EH (cell line): ENCODE results near the gene RMDN2.
A peak's percentile ranks its signal among the peaks of the same experiment; 100 is the strongest.
"Not testable (repeated sequence)": the region's sequence is repeated elsewhere in the genome, so short reads cannot be mapped to it uniquely, and the experiment has no call there.

Experiments used
- DNase-seq: peaks from one replicate; pipeline ENCODE4 v3.0.0-alpha.2; 2015; ENCODE audit warnings: low read depth

RMDN2 gene

DNA sequence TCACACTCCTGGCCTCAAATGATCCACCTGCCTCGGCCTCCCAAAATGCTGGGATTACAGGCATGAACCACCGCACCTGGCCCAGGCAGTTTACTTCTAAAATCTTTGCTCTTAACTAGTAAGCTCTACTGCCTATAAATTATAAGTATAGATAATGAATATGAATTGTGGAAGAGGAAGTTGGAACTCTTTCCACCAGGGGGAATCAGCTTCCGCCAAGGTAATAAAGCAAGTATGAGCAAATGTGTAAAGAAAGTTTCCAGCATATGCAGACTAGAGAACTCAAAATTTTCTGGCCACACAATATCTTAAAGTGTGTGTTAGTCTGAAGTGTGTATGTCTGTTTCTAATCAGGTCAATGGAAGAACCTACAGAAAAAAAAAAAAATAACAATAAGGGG is 68.1 kb downstream of the RMDN2 start:
- DNase-seq = no peak

DNA sequence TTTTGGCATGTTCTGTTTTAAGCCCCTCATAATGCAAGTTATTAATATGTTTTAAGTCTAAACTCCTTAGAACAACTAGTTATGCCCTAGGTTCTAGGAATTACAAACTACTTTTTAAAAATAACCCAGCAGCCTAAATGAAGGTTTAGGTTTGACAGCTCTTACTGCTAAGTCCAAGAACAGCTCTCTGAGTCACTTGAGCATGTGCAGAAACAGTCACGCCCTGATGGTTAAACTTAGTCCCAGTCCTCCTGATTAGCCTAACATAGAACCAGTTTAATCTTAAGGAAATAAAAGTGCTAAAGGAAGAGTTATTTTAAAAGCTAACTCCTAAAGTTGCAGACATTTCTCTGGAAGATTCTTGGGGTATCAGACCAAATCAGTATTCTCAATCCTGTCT is 72.5 kb downstream of the RMDN2 start:
- DNase-seq = no peak

DNA sequence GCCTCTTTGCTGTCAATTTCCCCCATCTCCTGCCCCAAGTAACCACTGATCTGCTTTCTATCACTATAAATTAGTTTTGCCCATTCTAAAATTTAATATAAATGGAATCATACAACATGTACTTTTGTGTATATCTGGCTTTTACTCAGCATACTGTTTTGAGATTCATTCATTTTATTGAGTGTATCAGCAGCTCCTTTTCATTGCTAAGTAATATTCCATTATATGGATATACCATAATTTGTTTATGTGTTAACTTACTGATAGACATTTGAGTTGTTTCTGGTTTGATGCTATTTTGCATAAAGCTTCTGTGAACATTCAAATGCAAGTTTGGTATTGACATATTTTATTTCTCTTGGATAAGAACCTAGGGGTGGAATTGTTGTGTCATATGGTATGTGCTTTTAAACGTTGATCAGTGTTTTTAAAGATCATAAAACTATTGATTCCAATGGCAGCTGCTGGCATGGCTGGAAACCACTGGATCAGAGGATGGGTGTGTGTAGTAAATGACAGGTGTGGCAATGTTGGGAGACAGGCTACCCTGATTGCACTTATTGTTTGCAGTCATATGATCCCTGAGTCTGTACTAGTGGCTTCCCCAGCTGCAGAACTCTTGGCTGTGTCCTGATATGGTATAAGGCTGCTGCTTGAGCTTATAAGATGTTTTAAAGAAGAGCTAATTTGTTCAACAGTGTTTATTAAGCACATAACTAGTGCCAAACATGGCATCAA is 75.6 kb downstream of the RMDN2 start:
- no peak for DNase-seq

DNA sequence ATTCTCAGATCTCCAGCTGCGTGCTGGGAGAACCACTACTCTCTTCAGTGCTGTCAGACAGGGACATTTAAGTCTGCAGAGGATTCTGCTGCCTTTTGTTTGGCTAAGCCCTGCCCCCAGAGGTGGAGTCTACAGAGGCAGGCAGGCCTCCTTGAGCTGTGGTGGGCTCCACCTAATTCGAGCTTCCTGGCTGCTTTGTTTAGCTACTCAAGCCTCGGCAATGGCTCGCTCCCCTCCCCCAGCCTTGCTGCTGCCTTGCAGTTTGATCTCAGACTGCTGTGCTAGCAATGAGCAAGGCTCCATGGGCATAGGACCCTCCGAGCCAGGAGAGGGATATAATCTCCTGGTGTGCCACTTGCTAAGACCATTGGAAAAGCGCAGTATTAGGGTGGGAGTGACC is 85.1 kb downstream of the RMDN2 start:
- DNase-seq = not testable (repeated sequence)

DNA sequence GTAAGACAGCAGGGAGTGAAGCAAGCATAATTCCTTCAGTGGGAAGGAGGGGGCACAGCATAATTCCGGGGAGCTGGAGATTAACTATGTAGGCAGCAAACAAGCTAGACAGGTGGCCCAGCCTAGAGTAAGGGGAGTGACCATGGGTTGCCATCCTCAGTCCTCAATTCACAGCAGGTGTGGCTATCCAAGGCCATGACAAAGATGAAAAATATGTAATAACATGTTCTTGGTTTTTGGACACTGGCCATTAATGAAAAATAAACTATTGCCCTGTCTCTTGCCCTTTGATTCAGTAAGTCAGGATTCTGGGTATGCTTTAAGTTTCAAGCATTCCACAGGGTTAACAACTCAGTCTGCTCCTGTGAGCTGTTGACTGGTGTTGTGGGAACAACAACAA is 85.9 kb downstream of the RMDN2 start:
- no peak for DNase-seq

DNA sequence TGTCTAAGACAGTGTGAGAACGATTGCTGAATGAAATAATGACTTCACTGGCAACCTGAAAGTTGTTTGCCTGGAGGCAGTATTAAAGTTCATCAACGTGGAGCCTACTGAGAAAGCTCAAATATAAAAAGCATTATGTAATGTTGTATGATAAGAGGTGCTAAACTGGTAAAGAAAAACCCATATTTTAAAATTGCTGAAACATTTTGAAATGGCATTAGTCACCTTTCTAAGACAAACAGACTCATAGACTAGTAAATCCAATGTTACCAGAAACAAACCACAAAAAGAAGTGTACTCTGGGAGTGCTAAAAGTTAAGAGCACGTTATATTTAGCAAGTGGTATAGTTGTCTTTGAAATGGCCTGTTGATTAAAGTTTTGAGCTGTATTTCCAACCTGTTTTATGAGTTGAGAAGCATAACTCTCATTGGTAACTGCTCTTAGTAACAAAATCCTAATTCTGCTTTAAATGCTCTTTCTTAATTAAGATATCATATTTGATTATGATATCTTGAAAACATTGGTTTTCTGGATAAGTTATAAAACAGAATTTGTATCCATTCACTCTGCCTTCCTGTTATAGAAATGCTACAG is 88.2 kb downstream of the RMDN2 start:
- DNase-seq = peak; percentile 39

DNA sequence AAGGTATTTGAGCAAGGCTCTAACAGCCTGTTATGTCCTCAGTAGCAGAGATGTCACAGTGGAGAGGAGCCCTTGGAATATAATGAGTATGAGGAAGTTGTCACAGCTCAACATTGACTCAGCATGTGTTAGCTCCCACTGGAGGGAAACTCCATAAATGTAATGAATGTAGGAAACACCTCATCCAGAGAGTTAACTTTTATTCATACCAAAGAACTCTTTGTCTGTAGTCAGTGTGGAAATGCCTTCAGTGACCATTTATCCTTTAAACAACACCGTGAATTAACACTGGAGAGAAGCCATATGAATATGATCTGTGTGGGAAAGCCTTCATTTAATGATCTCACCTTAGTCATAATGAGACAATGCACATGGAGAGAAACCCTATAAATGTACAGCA is 91.1 kb downstream of the RMDN2 start:
- peak; percentile 44 for DNase-seq

DNA sequence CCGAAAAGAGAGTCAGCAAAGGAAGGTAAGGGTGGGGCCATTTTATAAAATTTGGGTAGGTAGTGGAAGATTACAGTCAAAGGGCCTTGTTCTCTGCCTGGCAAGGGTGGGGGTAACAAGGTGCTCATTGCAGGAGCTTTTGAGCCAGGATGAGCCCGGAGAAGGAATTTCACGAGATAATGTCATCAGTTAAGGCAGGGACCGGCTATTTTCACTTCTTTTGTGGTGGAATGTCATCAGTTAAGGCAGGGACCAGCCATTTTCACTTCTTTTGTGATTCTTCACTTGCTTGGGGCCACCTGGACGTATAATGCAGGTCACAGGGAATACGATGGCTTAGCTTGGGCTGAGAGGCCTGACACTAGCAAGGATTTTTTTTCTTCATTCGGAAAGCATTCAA is 92.7 kb downstream of the RMDN2 start:
- no peak for DNase-seq

DNA sequence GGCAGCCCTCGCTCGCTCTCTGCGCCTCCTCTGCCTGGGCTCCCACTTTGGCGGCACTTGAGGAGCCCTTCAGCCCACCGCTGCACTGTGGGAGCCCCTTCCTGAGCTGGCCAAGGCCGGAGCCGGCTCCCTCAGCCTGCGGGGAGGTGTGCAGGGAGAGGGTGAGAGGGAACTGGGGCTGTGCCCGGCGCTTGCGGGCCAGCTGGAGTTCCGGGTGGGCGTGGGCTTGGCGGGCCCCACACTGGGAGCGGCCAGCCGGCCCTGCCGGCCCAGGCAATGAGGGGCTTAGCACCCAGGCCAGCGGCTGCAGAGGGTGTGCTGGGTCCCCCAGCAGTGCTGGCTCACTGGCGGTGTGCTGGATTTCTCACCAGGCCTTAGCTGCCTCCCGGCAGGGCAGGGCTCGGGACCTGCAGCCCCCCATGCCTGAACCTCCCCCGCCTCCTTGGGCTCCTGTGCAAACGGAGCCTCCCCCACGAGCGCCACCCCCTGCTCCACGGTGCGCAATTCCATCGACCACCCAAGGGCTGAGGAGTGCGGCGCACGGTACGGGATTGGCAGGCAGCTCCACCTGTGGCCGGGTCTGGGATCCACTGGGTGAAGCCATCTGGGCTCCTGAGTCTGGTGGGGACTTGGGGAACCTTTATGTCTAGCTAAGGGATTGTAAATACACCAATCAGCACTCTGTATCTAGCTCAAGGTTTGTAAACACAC is 95.4 kb downstream of the RMDN2 start:
- DNase-seq = not testable (repeated sequence)

DNA sequence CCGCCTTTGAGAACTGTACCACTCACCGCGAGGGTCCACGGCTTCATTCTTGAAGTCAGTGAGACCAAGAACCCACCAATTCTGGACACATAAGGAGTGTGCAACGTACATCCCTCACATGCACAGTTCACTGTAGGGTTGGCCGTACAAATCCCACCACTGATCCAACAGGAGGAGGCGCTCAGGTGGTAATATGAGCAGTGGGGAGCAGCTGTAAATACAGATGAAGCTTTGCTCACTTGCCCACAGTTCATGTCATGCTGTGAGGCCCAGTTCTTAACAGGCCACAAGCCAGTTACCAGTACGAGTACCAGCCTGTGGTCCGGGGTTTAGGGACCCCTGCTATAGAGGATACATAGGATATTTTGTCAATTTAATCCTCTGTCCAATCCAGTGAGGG is 96.5 kb downstream of the RMDN2 start:
- DNase-seq = no peak

DNA sequence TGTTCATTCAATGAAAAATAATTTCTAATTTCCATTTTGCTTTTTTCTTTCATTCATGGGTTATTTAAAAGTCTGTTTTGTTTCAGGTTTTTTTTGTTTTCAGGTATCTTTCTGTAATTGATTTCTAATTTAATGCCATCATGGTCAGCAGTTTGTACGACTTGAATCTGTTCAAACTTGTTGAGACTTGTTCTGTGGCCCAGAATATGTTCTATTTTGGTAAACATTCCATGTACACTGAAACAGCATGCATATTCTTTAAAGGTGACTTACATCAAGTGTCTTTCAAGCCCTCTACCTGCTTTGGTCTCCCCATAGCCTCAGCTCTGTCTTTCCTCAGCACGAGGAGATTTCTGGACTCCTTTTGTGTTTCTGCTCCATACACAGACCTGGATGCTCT is 101.8 kb downstream of the RMDN2 start:
- DNase-seq = no peak

DNA sequence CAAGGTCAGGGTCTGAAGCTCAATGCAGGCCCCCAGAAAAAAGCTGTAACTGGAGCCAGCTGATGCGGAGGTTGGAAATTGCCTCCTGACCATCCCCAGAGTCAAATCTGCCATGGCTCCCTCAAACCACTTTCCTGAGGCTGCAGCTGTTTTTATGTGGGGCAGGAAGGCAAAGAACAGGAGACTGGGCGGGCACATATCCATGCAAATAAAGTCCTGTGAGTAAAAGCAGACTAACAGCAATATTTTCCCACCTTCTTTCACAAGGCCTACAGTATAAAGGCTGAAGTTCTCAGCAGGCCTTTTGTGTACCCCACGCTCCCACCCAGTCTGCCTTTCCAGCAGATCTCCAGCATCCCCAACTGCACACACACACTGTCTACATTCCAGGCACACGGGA is 103.7 kb downstream of the RMDN2 start:
- no peak for DNase-seq

DNA sequence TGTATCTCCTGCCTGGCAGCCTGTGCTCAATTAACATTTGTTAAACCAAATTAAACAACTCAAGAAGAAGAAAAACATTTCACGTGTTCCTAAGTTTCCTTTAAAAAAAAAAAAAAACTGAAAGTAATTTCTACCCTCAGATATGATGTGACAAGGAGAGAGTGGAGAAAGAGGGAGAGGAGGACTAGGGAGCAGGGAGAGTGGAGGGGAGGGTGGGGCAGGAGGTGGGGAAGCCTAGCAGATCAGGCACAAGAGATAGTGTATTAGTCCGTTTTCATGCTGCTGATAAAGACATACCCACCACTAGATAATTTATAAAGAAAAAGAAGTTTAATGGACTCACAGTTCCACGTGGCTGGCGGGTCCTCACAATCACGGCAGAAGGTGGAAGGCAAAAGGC is 104.4 kb downstream of the RMDN2 start:
- no peak for DNase-seq

DNA sequence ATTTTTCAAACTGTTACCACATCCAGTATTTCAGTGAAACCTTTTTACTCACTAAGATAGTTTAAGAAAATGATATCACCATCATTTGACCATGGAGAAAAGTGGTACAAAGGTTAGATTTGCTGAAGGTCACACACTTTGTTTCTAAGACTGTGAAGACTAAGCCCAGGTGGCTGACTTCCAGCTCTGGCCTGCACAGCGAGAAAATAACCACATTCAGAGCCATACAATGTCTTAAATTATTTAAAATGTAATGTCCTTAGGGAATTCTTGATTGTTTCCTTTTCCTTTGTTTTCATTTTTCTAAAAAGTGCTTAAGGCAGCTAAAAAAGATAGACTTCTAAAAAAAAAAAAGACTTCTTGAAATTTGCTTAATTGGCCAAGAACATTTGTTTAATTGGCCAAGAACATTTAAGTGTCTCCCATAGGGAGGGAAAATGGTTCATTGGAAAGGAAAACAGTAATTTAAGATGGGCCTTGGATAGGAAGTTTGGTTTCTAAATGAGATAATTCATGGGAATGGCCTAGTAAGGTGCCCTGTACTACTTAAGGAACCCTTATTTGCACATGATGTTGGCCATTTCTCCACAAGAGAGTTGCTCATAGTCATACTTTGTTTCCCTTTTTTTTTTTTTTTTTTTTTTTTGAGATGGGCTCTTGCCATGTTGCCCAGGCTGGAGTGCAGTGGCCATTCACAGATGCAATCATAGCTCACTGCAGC is 105.7 kb downstream of the RMDN2 start:
- no peak for DNase-seq

DNA sequence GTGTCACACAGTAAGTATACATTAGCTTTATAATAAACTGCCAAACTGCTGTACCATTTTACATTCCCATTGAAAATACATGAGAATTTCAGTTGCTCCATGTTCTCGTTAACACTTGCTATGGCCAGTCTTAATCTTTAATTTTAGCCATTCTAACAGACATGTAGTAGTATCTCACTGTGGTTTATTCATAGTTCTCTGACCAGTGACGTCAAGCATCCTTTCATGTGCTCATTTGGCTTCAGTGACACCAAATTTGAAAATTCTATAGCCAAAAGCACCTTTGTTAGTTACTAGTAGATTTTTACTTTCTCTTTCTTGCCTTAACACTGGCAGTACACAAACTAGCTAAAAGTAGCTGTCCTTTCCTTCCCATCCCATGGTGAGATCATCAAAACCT is 107.9 kb downstream of the RMDN2 start:
- DNase-seq = no peak

DNA sequence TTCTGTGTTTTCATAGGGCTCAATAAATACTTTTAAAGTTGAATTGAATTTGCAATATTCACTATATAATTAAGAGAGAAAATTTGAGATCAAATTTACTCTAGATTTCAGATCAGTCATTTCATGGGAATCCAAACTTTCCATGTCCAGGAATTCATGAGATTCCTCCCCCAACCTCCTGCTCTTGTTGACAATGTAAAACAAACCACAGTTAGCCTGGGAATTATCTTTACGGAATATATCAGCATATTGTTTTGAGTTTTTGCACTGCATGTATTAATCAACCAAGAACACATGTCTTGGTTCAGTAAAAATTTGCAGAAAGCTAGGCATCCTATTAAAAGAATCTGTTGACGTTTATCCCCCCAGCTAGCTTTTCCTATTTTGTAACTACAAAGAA is 108.6 kb downstream of the RMDN2 start:
- DNase-seq = no peak

DNA sequence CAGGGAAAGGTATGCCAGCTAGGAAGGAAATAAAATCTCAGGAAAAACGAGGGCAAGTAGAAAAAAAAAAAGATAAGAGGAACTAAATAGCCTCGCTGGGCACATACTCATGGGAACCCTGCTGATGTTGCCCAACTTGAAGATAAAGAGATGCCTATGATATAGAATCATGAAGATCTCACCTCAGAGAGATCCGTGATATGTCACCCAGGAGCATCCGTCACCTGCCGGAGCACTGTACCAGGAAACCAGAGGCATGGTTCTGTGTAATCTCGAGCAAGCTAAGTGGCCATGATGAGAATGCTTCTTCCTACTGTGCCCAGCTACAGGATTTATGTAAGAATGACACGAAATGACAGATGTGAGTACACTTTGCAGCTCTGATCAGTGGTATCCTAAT is 110.9 kb downstream of the RMDN2 start:
- no peak for DNase-seq

DNA sequence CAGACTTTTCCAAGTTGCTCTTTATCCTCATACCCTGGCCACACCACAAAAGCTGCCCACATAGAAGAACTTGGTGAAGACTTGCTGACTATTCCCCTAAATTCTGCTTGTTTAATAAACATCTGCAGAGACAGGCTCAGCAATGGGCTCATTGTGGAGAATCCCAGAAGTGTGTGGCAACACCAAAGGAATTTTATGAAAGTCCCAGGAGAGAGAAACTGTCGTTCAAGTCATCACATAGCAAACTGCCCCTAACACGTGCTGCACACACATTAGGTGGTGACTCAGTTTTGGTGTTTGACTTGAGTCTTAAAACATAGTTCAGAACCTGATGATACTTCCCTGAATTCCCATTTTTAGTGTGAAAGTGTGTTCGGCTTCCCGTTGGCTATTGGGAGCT is 112.2 kb downstream of the RMDN2 start:
- DNase-seq = peak; percentile 16

DNA sequence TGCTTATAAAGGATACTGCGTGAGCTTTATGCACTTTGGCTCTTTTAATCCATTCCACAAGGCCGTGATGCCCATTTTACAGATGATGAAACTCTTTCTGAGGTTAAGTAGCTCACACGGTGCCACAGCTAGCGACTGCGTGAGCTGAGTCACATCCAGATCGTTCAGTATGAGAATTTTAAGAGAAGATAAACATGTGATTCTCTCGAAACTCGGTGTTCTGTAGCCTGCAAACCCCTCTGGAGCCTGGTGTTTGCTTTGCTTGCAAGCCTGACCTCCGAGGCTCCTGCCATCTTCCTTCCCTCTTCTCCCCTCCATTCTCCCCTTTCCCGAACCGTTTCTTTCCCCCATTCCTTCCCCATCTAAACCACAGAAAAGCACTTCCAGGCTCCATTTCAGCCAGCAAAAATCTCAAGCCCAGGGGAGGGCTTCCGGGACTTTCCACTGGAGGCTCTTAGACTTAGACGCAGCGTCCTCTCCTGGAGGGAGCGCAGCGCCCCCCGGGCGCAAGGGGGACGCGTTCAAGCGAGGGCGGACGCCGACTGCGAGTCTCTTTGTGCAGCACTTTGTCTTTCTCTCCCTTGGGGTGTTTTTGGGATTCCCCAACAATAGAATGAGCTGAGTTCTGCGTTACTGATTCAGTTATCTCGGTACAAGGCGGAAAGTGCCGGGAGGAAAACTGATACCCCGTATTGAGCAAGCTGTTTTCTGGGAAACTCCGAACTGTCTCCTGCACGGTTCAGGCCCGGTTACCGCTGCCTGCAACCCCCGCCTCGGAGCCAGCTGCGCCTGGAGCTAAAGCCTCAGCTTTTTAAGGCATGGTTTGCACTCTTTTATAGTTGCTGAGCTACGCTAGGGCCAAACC is 112.9 kb downstream of the RMDN2 start:
- DNase-seq = peak; percentile 37

DNA sequence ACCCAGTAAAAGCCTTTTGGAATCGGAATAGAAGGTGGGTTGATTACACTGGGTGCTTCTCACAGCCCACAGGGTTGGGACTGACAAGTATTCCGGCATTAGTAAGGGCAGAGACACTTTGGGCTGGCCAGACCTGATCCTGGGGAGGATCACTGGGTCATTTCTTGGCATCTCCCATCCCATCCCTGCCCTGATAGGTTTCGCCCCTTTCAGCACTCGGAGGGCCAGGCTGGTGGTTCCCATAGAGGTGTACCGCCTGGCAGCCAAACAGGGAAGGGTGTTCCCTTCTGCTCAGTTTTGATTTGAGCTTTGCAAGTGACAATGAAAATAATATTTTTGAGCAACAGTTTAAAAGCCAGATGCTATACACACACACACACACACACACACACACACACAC is 113.6 kb downstream of the RMDN2 start:
- no peak for DNase-seq

DNA sequence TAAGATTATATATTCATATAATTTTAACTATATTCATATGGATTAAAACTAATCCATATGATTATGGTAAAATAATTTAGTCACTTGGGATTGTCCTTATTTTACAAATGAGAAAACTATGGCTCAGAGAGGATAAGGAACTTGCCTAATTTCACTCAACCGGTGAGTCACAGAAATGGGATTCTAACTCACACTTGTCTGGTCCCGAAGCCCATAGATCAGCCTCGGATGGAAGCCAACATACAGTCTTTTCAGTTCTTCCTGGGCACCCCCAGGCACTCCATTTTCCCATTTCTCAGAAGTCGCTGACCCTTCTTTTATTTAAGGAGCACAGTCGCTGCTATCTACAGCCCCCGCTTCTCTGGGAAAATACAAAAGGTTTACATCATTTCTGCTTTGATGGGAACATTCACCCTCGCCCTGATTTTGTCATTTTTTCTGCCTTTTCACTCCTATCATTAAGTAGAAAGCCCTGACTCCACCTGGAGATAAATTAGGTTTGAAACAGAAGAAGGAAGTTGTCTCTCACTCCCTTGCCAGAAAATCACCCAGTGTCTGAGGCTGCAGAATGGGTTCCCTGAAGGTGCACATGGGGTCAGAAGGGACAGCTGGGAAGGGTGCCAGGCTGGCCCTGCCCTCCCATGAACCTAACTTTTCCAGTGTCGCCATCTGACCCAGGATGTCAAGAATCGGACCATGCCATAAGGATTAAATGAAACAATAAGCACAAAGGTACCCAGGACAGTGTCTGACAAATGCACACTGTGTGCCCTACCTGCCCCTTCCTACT is 114.2 kb downstream of the RMDN2 start:
- peak; percentile 23 for DNase-seq
